Measurements from ENCODE around the gene NELL2.
"Not testable (repeated sequence)": the region's sequence is repeated elsewhere in the genome, so short reads cannot be mapped to it uniquely, and the experiment has no call there.

Gene NELL2

GRCh38 chr12:44827832-44828438 is 48.2 kb downstream of the NELL2 start:
- Histone ChIP-seq H3K27me3 (replicated peaks; ENCODE audit: control insufficient read depth, insufficient read depth, low read length) (no peaks in the 10 kb centered on the region), H3K36me3 (ENCODE audit: control insufficient read depth, insufficient read depth, low read length) (no peaks in the 10 kb centered on the region), H3K4me3 (replicated peaks; ENCODE audit: low read depth, low read length) (no peak overlapping the region)
- DNase-seq (ENCODE audit: extremely low read depth, insufficient read length) = no peak
- TF ChIP-seq CTCF (IDR thresholded peaks at IDR 0.05; ENCODE audit: insufficient read depth, low read length, poor library complexity, severe bottlenecking) = no peak

- H3K36me3 ChIP-seq (ENCODE audit: control insufficient read depth, insufficient read depth, low read length); H3K27me3 ChIP-seq (replicated peaks; ENCODE audit: control insufficient read depth, insufficient read depth, low read length); DNase-seq (ENCODE audit: extremely low read depth, insufficient read length); H3K4me3 ChIP-seq (replicated peaks; ENCODE audit: low read depth, low read length): not testable (repeated sequence)
These were observed 54.4 kb downstream of the NELL2 start for GRCh38 chr12:44821702-44822101.

- no peak for DNase-seq (ENCODE audit: extremely low read depth, insufficient read length)
- Histone ChIP-seq H3K4me3 (replicated peaks; ENCODE audit: low read depth, low read length) (no peak overlapping the region), H3K36me3 (ENCODE audit: control insufficient read depth, insufficient read depth, low read length) (no peaks in the 10 kb centered on the region), H3K27me3 (replicated peaks; ENCODE audit: control insufficient read depth, insufficient read depth, low read length) (no peaks in the 10 kb centered on the region)
- TF ChIP-seq CTCF (IDR thresholded peaks at IDR 0.05; ENCODE audit: insufficient read depth, low read length, poor library complexity, severe bottlenecking) = no peak
These were observed 56.2 kb downstream of the NELL2 start for GRCh38 chr12:44819884-44820283.

- TF ChIP-seq CTCF (IDR thresholded peaks at IDR 0.05; ENCODE audit: insufficient read depth, low read length, poor library complexity, severe bottlenecking) = no peak
- Histone ChIP-seq H3K4me3 (replicated peaks; ENCODE audit: low read depth, low read length) (no peak overlapping the region), H3K27me3 (replicated peaks; ENCODE audit: control insufficient read depth, insufficient read depth, low read length) (no peaks in the 10 kb centered on the region), H3K36me3 (ENCODE audit: control insufficient read depth, insufficient read depth, low read length) (no peaks in the 10 kb centered on the region)
- no peak for DNase-seq (ENCODE audit: extremely low read depth, insufficient read length)
These were observed 58.4 kb downstream of the NELL2 start for GRCh38 chr12:44817687-44818086.

- Histone ChIP-seq H3K27me3 (replicated peaks; ENCODE audit: control insufficient read depth, insufficient read depth, low read length) (no peaks in the 10 kb centered on the region), H3K4me3 (replicated peaks; ENCODE audit: low read depth, low read length) (no peak overlapping the region), H3K36me3 (ENCODE audit: control insufficient read depth, insufficient read depth, low read length) (no peaks in the 10 kb centered on the region)
- no peak for TF ChIP-seq CTCF (IDR thresholded peaks at IDR 0.05; ENCODE audit: insufficient read depth, low read length, poor library complexity, severe bottlenecking)
- DNase-seq (ENCODE audit: extremely low read depth, insufficient read length) = no peak
These were observed 59.6 kb downstream of the NELL2 start for GRCh38 chr12:44816446-44817017.

GRCh38 chr12:44812062-44812461 is 64.1 kb downstream of the NELL2 start:
- no peak overlapping the region for H3K4me3 ChIP-seq (replicated peaks; ENCODE audit: low read depth, low read length)
- no peak for DNase-seq (ENCODE audit: extremely low read depth, insufficient read length)
- no peaks in the 10 kb centered on the region for H3K27me3 ChIP-seq (replicated peaks; ENCODE audit: control insufficient read depth, insufficient read depth, low read length)
- no peaks in the 10 kb centered on the region for H3K36me3 ChIP-seq (ENCODE audit: control insufficient read depth, insufficient read depth, low read length)
- peak; percentile 37 for TF ChIP-seq CTCF (IDR thresholded peaks at IDR 0.05; ENCODE audit: insufficient read depth, low read length, poor library complexity, severe bottlenecking)

All from GM06990 (cell line).